AG04449 (cell line): ENCODE measurements around the gene IPCEF1.
"Not testable (repeated sequence)": the region's sequence is repeated elsewhere in the genome, so short reads cannot be mapped to it uniquely, and the experiment has no call there.

Experiments used
- CTCF ChIA-PET: fragments of 350-600 bp; formaldehyde crosslinking; extraction: SDS; loops from one replicate; lab custom pipeline; 2021; ENCODE audit warnings: antibody characterized with exemption; lab: Yijun Ruan, JAX
- POLR2A ChIA-PET: fragments of 400-600, 350-600 bp; formaldehyde crosslinking; extraction: SDS; loops from one replicate; lab custom pipeline; 2020; ENCODE audit warnings: antibody characterized with exemption, inconsistent platforms; lab: Yijun Ruan, JAX
- DNase-seq: peaks from one replicate; pipeline ENCODE4 v3.0.0-alpha.2; 2010; ENCODE audit warnings: low read depth, low spot score
- H3K4me3 ChIP-seq: 2 replicates; pipeline ENCODE4 v1.5.1; 2011; ENCODE audit warnings: low read depth, mild to moderate bottlenecking, control low read depth, low read length
- CTCF ChIP-seq: IDR thresholded peaks from one replicate; pipeline ENCODE4 v1.5.1; 2011; ENCODE audit warnings: mild to moderate bottlenecking, moderate library complexity, low read length, control low read depth, inconsistent platforms; ENCODE audit not compliant: insufficient read depth; ENCODE audit errors: missing control alignments

IPCEF1 gene

DNA sequence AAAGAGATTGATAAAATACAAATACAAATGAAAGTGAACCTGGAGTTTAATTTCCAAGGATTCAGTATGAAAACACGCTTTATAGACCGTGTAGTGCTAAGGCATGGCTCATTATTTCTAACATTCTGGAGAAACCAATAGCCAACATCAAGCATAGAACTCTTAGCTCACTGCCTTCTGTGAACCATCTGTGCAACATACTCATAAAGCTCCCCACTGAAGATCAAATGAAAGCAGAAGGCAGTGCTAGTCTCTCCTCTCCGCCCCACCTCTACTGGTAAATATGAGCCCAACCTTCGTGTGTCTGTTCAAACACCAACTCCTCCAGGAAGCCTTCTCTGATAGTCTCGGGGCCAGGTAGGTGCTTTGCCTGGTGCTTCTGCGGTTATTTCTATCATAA lies 153.6 kb downstream of the IPCEF1 start:
- no peak overlapping the region for H3K4me3 ChIP-seq
- DNase-seq, result no peak
- ChIA-PET POLR2A (no interaction called here), CTCF (no interaction called here)
- TF ChIP-seq CTCF, result no peak

DNA sequence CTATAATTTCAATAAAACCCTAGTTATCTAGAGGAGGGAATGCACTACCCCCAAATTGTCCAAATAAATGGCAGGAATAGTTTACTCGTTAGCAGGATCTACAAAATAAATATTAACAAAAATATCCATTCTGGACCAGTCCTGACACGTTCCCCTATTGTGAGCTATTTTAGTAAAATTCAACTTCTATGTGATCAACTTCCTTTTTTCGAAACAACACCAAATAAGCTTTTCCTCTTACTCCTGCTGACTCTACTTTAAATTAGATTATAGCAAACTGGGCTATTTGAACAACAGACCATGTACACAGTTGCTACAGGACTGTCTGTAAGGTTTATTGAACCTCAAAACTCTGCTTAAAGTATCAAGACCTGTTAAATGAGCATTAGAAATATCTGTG lies 154.3 kb downstream of the IPCEF1 start:
- ChIA-PET POLR2A (no interaction called here), CTCF (no interaction called here)

DNA sequence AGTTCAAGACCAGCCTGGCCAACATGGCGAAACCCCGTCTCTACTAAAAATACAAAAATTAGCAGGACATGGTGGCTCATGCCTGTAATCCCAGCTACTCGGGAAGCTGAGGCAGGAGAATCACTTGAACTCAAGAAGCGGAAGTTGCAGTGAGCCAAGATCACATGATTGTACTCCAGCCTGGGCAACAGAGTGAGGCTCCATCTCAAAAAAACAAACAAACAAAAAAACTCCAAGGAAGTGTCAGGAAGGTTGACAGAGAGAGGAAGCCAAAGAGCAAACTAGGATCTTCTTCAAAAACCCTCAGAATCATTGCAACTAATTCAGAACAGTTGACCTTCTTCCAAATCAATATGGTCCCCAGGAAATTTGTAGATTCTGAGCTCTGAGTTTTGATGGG lies 154.9 kb downstream of the IPCEF1 start:
- POLR2A ChIA-PET, H3K4me3 ChIP-seq, DNase-seq, CTCF ChIA-PET: not testable (repeated sequence)

More for the DNA sequence above, 154.3 kb downstream of the IPCEF1 start:
- no peak overlapping the region for H3K4me3 ChIP-seq
- DNase-seq, result no peak
- no peak for TF ChIP-seq CTCF

DNA sequence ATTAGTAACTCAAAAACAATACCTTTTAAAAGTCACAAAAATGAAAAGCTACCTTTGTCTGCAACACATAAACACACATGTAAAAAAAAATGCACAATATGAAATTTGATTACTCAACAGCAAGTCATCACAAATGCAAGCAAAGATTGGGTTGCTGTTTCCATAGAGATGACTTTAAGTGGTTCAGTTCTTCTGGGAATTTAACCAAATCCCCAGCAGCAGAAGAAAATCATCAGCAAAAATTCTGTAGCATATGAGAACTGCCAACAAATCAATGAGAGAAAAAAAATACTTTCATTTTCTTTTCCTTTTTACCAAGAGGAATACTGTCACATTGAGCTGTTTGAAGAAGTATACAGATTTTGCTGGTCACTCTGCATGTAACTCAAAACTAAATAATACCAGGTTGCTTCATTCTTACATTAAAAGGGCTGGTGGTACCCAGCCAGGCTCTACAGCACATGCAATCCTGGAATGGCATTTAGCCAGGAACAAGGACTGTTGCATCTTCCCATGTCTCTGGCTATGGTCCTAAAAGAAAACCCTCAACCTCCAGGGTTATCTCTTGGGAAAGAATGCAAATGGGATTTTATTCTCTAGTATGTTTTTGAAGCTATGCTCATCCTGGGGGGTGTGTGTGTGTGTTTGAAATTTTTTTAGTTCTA lies 159.3 kb downstream of the IPCEF1 start:
- ChIA-PET POLR2A (no interaction called here), CTCF (no interaction called here)
- no peak for TF ChIP-seq CTCF
- no peak overlapping the region for H3K4me3 ChIP-seq
- peak; percentile 12 for DNase-seq

GRCh38 chr6:154196333-154196885 lies 160.2 kb downstream of the IPCEF1 start:
- ChIA-PET POLR2A (no interaction called here), CTCF (no interaction called here)
- no peak for DNase-seq
- TF ChIP-seq CTCF, result no peak
- no peak overlapping the region for H3K4me3 ChIP-seq

- POLR2A ChIA-PET, result no interaction called here
- TF ChIP-seq CTCF, result no peak
- DNase-seq, result no peak
- CTCF ChIA-PET, result no interaction called here
- H3K4me3 ChIP-seq, result no peak overlapping the region
Measured at GRCh38 chr6:154187714-154188113, 168.9 kb downstream of the IPCEF1 start.

GRCh38 chr6:154187203-154187602 lies 169.4 kb downstream of the IPCEF1 start:
- ChIA-PET POLR2A (no interaction called here), CTCF (no interaction called here)
- TF ChIP-seq CTCF, result no peak
- no peak overlapping the region for H3K4me3 ChIP-seq
- DNase-seq, result no peak
